IPS-NIHi11 (cell line): ENCODE data around the gene STARD10.
A peak's percentile ranks its signal among the peaks of the same experiment; 100 is the strongest.

ENCODE experiments used
- DNase-seq: peaks from one replicate; pipeline ENCODE4 v3.0.0; 2012; ENCODE audit warnings: mixed read lengths, low spot score

Gene STARD10

DNA sequence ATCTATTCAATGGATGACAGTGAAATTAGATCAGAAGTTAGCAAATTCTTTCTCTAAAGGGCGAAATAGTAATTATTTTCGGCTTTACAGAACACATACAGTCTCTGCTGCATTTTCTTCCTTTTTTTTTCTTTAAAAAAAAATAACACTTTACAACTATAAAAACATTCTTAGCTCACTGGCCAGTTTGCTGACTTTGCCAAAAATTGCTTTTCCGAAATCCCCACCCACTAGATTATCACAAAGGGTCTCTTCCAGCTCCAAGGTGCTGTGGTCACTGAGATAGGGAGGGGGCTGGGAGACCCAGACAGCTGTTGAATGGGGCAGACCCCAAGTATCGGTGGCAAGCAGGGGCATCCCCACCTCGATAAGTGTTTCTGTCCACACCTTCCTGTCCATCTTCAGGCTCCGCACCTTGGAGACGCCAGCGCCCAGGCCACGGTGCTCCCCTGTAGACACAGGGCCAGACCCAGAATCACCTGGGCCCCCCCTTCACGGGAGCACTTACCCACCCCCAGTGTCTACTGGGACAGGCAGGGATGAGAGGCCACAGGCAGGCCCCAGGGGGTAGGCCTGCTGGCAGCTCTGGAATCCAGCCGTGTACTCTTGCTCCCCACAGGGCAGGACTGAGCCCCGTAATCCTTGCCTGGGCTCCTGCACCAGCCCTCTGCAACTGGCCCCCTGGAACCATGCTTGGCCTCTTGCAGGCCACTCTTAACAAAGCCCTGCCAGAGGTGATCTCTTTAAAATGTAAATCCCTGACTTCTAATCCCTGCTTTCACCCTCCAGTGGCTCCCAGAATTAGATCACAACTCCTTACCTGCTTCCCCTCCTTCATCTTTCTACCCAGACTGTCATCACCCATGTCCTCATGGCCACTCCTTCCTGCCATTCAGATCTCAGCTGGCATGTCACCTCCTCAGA lies 88.1 kb downstream of the STARD10 start:
- DNase-seq = peak; percentile 62

DNA sequence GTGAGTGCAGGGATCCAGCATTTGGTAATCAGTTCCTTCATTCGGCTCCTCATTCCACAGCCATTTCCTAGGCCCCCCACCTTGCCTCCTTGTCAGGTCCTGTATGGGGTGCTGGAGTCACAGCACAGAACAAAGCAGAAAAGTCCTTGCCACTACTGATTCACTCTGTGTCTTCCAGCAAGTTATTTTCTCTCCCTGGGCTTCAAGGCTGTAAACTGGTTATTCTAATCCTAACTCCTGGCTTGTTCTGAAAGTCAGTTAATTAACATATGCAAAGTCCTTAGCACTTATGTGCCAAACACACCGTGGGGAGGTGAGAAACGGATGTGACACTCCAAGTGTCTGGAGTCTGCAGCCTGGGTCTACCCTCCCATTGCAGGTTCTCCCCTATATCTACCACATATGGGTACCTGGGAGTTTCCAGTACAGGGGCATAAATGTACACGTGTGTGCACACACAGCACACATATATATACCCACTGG lies 89.0 kb downstream of the STARD10 start:
- DNase-seq = no peak
